Measurements from ENCODE around the gene WDFY1. TPM values are rescaled to one million over a fixed set of nuclear protein-coding genes. Genes with fewer than 3 reads are reported as not detected.

The WDFY1 gene
- total and polyA plus RNA-seq, 11 donors = 5.6 to 30.5 (median 14.2) TPM

- 69 to 89% (median 77%) methylated on average over 2 of the region's 2 CpGs for WGBS, 4 donors
- H3K27me3 ChIP-seq = no peaks in the 10 kb centered on the region
- no peak for ATAC-seq
These were observed 43.3 kb downstream of the WDFY1 start for GRCh38 chr2:223901854-223902253.

GRCh38 chr2:223901311-223901710 is 43.8 kb downstream of the WDFY1 start:
- Histone ChIP-seq H3K27ac (no peak overlapping the region), H3K4me3 (no peak overlapping the region), H3K27me3 (no peaks in the 10 kb centered on the region), H3K4me1 (peaks cover 0 to 7% (median 0%) of the 10 kb centered on the region in 12 donors), H3K9me3 (no peaks in the 10 kb centered on the region), H3K36me3 (peaks cover 0 to 93% (median 71%) of the 10 kb centered on the region in 9 donors)
- no peak for ATAC-seq
- no peak for DNase-seq
- intact Hi-C loops (cut with DNase I) = no loop called here
- TF ChIP-seq CTCF (IDR thresholded peaks at IDR 0.05) (no peak), POLR2A (IDR thresholded peaks at IDR 0.05) (no peak)
- WGBS, 4 donors = 68 to 86% (median 72%) methylated on average over 4 to 5 of the region's 5 CpGs

More at GRCh38 chr2:223901854-223902253, 43.3 kb downstream of the WDFY1 start:
- Histone ChIP-seq H3K27ac (no peak overlapping the region), H3K36me3 (peaks cover 0 to 87% (median 70%) of the 10 kb centered on the region in 9 donors), H3K9me3 (no peaks in the 10 kb centered on the region), H3K4me3 (no peak overlapping the region), H3K4me1 (peaks cover 0 to 3% (median 0%) of the 10 kb centered on the region in 12 donors)
- intact Hi-C loops (cut with DNase I) = no loop called here
- no peak for TF ChIP-seq CTCF (IDR thresholded peaks at IDR 0.05)
- TF ChIP-seq POLR2A (IDR thresholded peaks at IDR 0.05) = no peak
- DNase-seq = no peak

GRCh38 chr2:223900531-223900930 is 44.6 kb downstream of the WDFY1 start:
- no peak for TF ChIP-seq POLR2A (IDR thresholded peaks at IDR 0.05)
- no peak for TF ChIP-seq CTCF (IDR thresholded peaks at IDR 0.05)
- peaks cover 0 to 8% (median 0%) of the 10 kb centered on the region in 12 donors for H3K4me1 ChIP-seq
- ATAC-seq (no peak), DNase-seq (no peak)
- H3K9me3 ChIP-seq = no peaks in the 10 kb centered on the region
- peaks cover 0 to 95% (median 73%) of the 10 kb centered on the region in 9 donors for H3K36me3 ChIP-seq
- no peak overlapping the region for H3K4me3 ChIP-seq
- WGBS, 4 donors = 86 to 100% (median 94%) methylated on average over 1 of the region's 1 CpG
- no peak overlapping the region for H3K27ac ChIP-seq
- intact Hi-C loops (cut with DNase I) = no loop called here
- no peaks in the 10 kb centered on the region for H3K27me3 ChIP-seq

GRCh38 chr2:223900066-223900465 is 45.1 kb downstream of the WDFY1 start:
- TF ChIP-seq CTCF (IDR thresholded peaks at IDR 0.05) = no peak
- no peak for TF ChIP-seq POLR2A (IDR thresholded peaks at IDR 0.05)
- Histone ChIP-seq H3K27me3 (no peaks in the 10 kb centered on the region), H3K4me1 (peaks cover 0 to 8% (median 0%) of the 10 kb centered on the region in 12 donors), H3K36me3 (peaks cover 0 to 95% (median 73%) of the 10 kb centered on the region in 9 donors), H3K9me3 (no peaks in the 10 kb centered on the region), H3K4me3 (no peak overlapping the region), H3K27ac (no peak overlapping the region)
- intact Hi-C loops (cut with DNase I) = no loop called here
- 94 to 98% (median 96%) methylated on average over 6 of the region's 6 CpGs for WGBS, 4 donors
- ATAC-seq (no peak), DNase-seq (no peak)

All from heart left ventricle (tissue), 16 donors.